Stomach (tissue), 4 donors: ENCODE results near the gene CIRBP.

ENCODE experiments used
- POLR2A ChIP-seq, 4 donors: fragments of 450-650 bp; IDR thresholded peaks; one replicate each; pipeline ENCODE4 v1.6.1; 2016; ENCODE audit warnings: antibody characterized with exemption in 4 of 4, control low read depth in 2 of 4, mild to moderate bottlenecking in 1 of 4, moderate library complexity in 1 of 4
- POLR2AphosphoS5 ChIP-seq, 3 donors: sonication (generic); formaldehyde crosslinking; IDR thresholded peaks; one replicate each; pipeline ENCODE4 v1.6.1; 2016; ENCODE audit warnings: antibody characterized with exemption in 3 of 3
- TF ChIP-seq, protein P1 (sequence below), 7 experiments: fragments of 450-650 bp in 4 of 7; fragments of 200-600 bp in 3 of 7; sonication (generic) in 3 of 7; IDR thresholded peaks; one replicate each; pipeline ENCODE4 v1.5.1; 2016 to 2019; ENCODE audit warnings: antibody characterized with exemption in 7 of 7, control low read depth in 2 of 7, mild to moderate bottlenecking in 1 of 7

DNA sequence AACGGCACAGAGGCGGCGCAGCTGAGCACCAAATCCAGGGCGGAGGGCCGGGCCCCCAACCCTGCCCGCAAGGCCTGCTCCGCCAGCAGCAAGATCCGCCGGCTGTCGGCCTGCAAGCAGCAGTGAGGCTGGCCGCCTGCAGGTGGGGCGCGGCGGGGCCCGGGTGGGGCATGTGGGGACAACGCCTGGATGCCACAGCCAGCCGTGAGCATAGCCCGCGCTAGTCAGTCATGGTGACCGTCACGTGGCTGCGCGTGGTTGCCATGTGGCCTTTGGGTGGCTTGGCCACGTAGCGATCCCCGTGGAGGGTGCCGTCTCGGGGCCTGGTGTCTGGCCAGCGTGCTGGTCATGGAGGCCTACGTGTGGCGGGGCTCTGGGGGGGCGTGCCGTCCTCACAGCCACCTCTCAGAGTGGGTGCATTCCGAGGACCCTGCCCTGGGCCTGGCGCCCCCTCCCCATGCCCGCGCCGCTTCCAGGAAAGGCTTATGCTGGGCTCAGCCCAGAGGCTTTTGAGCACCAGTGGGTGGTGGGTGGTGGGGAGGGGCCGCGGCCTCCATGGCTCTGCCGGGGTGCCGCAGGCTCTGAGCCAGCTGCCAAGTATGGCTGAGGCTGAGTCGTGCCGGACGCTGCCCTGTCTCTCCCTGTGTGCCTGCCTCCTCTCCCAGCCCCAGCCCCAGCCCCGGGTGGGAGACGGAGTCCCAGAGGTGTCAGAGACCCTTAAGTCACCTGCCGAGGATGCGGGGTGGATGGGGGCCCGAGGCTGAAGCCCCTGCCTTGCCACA is 42.4 kb upstream of the CIRBP start:
- TF ChIP-seq, protein P1, sequence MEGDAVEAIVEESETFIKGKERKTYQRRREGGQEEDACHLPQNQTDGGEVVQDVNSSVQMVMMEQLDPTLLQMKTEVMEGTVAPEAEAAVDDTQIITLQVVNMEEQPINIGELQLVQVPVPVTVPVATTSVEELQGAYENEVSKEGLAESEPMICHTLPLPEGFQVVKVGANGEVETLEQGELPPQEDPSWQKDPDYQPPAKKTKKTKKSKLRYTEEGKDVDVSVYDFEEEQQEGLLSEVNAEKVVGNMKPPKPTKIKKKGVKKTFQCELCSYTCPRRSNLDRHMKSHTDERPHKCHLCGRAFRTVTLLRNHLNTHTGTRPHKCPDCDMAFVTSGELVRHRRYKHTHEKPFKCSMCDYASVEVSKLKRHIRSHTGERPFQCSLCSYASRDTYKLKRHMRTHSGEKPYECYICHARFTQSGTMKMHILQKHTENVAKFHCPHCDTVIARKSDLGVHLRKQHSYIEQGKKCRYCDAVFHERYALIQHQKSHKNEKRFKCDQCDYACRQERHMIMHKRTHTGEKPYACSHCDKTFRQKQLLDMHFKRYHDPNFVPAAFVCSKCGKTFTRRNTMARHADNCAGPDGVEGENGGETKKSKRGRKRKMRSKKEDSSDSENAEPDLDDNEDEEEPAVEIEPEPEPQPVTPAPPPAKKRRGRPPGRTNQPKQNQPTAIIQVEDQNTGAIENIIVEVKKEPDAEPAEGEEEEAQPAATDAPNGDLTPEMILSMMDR (IDR thresholded peaks at IDR 0.05): no peak
- TF ChIP-seq POLR2A (IDR thresholded peaks at IDR 0.05): no peak
- no peak for TF ChIP-seq POLR2AphosphoS5 (IDR thresholded peaks at IDR 0.05)
